Fibroblast of lung (primary cell): Measurements from ENCODE around the gene ZNF69. TPM values are rescaled to one million over a fixed set of nuclear protein-coding genes. Genes with fewer than 3 reads are reported as not detected.
"Not testable (repeated sequence)": the region's sequence is repeated elsewhere in the genome, so short reads cannot be mapped to it uniquely, and the experiment has no call there.

Experiments
- DNase-seq, 2 donors: peaks; one replicate each; pipeline versions ENCODE4 v3.0.0 to v3.0.0-alpha.2; 2010; ENCODE audit warnings: low read depth in 2 of 2
- H2AFZ ChIP-seq: 2 replicates; pipeline ENCODE4 v1.5.1; 2012; ENCODE audit warnings: low read length, control low read depth, inconsistent platforms
- H3K27ac ChIP-seq: 2 replicates; pipeline ENCODE4 v1.5.1; 2011; ENCODE audit warnings: low read length, control low read depth; ENCODE audit not compliant: insufficient read depth
- H3K27me3 ChIP-seq: 2 replicates; pipeline ENCODE4 v1.5.1; 2011; ENCODE audit warnings: mild to moderate bottlenecking, low read length; ENCODE audit not compliant: control insufficient read depth, insufficient read depth
- H3K36me3 ChIP-seq: 2 replicates; pipeline ENCODE4 v1.5.1; 2011; ENCODE audit warnings: low read length; ENCODE audit not compliant: control insufficient read depth, insufficient read depth
- H3K4me1 ChIP-seq: 2 replicates; pipeline ENCODE4 v1.5.1; 2011; ENCODE audit warnings: low read length; ENCODE audit not compliant: control insufficient read depth, insufficient read depth; ENCODE audit errors: extremely low read depth
- H3K4me2 ChIP-seq: 2 replicates; pipeline ENCODE4 v1.5.1; 2011; ENCODE audit warnings: low read length, control low read depth; ENCODE audit not compliant: insufficient read depth; ENCODE audit errors: extremely low read depth
- H3K4me3 ChIP-seq, 4 experiments: fragments of 200-600 bp in 1 of 4; sonication (generic) in 1 of 4; replicated peaks in 1 of 4; 2 replicates each; pipeline ENCODE4 v1.5.1; 2011 to 2016; ENCODE audit warnings: low read length in 4 of 4, low read depth in 3 of 4, mild to moderate bottlenecking in 3 of 4, control low read depth in 2 of 4, inconsistent platforms in 1 of 4, mixed read lengths in 1 of 4; ENCODE audit not compliant: insufficient read depth in 1 of 4; ENCODE audit errors: control extremely low read depth in 1 of 4
- H3K79me2 ChIP-seq: 2 replicates; pipeline ENCODE4 v1.5.1; 2012; ENCODE audit warnings: mild to moderate bottlenecking, low read length, inconsistent platforms; ENCODE audit not compliant: control insufficient read depth, insufficient read depth
- H3K9ac ChIP-seq: 2 replicates; pipeline ENCODE4 v1.5.1; 2011; ENCODE audit warnings: mild to moderate bottlenecking, low read length, control low read depth; ENCODE audit not compliant: insufficient read depth
- H3K9me3 ChIP-seq: 2 replicates; pipeline ENCODE4 v1.5.1; 2012; ENCODE audit warnings: low read depth, low read length; ENCODE audit not compliant: control insufficient read depth, insufficient read depth
- H4K20me1 ChIP-seq: 2 replicates; pipeline ENCODE4 v1.5.1; 2011; ENCODE audit warnings: low read length; ENCODE audit not compliant: control insufficient read depth, insufficient read depth; ENCODE audit errors: extremely low read depth
- CTCF ChIP-seq, 2 donors: IDR thresholded peaks in 1 of 2; conservative IDR thresholded peaks in 1 of 2; 1 replicate in 1 of 2; 2 replicates in 1 of 2; pipeline ENCODE4 v1.5.1; 2011 to 2012; ENCODE audit warnings: low read length in 2 of 2, control low read depth in 1 of 2, inconsistent platforms in 1 of 2, low read depth in 1 of 2, mild to moderate bottlenecking in 1 of 2
- EZH2 ChIP-seq: IDR thresholded peaks from 2 replicates; pipeline ENCODE4 v1.5.1; 2012; ENCODE audit warnings: low read length, control low read depth, mild to moderate bottlenecking; ENCODE audit errors: missing control alignments
- polyA plus RNA-seq, 2 donors: library from polyadenylated mRNA; depleted of rRNA in 1 of 2; stranded (reverse) in 1 of 2; unstranded in 1 of 2; fragments of >200 nt; gene quantifications; 2 replicates each; pipeline ENCODE4 v1.2.1, GENCODE V29; 2011 to 2012; ENCODE audit warnings: missing spikeins in 1 of 2
- total RNA-seq: library from RNA; depleted of rRNA; stranded (reverse); fragments of >200 nt; gene quantifications from 2 replicates; pipeline ENCODE4 v1.2.1, GENCODE V29; 2014

ZNF69 gene
- total and polyA plus RNA-seq, 2 donors (not counting 1 experiment from before 2014, with no cell fraction given): 1.7 to 7.1 TPM

- Histone ChIP-seq H3K4me3 (no peak overlapping the region), H3K27ac (no peak overlapping the region), H3K9ac (no peak overlapping the region), H3K79me2 (no peaks in the 10 kb centered on the region), H3K36me3 (no peaks in the 10 kb centered on the region), H3K9me3 (no peaks in the 10 kb centered on the region), H3K4me1 (no peaks in the 10 kb centered on the region), H4K20me1 (no peaks in the 10 kb centered on the region), H2AFZ (no peak overlapping the region), H3K4me2 (no peak overlapping the region), H3K27me3 (no peaks in the 10 kb centered on the region)
- DNase-seq: no peak
- TF ChIP-seq CTCF (conservative IDR thresholded peaks at IDR 0.05 in 1 of 2, IDR thresholded peaks at IDR 0.05 in 1 of 2; ENCODE audit: low read depth in 1 of 2, low read length in 2 of 2) (no peak), EZH2 (no peak)
Measured at GRCh38 chr19:11882606-11883005, 5.0 kb upstream of the ZNF69 start.

DNA sequence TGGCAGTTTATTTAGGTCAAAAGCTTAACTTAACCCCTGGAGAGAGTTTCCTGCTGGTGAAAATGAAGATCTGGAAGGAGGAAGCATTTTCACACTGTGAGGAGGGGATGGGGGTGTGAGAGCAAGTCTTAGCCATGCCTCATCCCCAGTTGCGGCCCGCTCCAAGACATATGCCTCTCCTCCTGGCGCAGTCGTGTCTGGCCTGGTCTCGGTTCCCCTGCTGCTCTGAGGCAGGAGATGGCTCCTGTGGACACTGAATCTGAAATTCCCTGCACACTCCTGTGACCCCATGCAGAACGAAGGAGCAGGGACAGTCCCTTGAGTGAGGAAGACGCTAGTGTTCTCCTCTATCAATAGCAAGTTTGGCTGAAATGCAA is 360 bp upstream of the ZNF69 start:
- DNase-seq: peak in 1 of 2 donors; percentile 24
- Histone ChIP-seq H3K9ac (no peak overlapping the region), H2AFZ (peak overlapping the region; percentile 97), H3K27ac (no peak overlapping the region), H3K36me3 (no peaks in the 10 kb centered on the region), H3K9me3 (no peaks in the 10 kb centered on the region), H3K4me3 (peak overlapping the region in 3 of 4 experiments; percentile 69 to 94 (median 84)), H3K4me2 (peak overlapping the region; percentile 90), H4K20me1 (no peaks in the 10 kb centered on the region), H3K79me2 (no peaks in the 10 kb centered on the region), H3K4me1 (no peaks in the 10 kb centered on the region), H3K27me3 (no peaks in the 10 kb centered on the region)
- no peak for TF ChIP-seq EZH2
- TF ChIP-seq CTCF (conservative IDR thresholded peaks at IDR 0.05 in 1 of 2, IDR thresholded peaks at IDR 0.05 in 1 of 2; ENCODE audit: low read depth in 1 of 2, low read length in 2 of 2): no peak

DNA sequence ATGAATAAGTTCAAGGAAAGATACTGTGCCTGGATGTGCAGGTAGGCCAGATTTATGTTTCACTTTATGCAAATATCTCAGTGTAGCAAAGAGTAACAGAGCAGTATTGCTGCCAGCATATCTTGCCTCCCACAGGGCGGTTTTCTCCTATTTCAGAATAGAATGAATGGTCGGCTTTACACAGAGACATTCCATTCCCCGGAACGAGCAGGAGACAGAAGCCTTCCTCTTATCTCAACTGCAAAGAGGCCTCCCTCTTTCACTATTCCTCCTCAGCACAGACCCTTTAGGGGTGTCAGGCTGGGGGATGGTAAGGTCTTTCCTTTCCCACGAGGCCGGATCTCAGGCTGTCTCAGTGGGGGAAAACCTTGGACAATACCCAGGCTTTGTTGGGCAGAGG is 2.3 kb downstream of the ZNF69 start:
- H3K4me2 ChIP-seq, H3K4me1 ChIP-seq, H3K4me3 ChIP-seq, H3K27me3 ChIP-seq, H3K9ac ChIP-seq, H3K79me2 ChIP-seq, H4K20me1 ChIP-seq, H3K27ac ChIP-seq, H2AFZ ChIP-seq, H3K9me3 ChIP-seq, H3K36me3 ChIP-seq: not testable (repeated sequence)
- peak in 1 of 2 donors; percentile 34 for DNase-seq
